ENCODE data around the gene MT1G. TPM values are rescaled to one million over a fixed set of nuclear protein-coding genes. Genes with fewer than 3 reads are reported as not detected.
"Not testable (repeated sequence)": the region's sequence is repeated elsewhere in the genome, so short reads cannot be mapped to it uniquely, and the experiment has no call there.

The MT1G gene
- total RNA-seq, 2 experiments from 2014 or later = 15.3 to 16.6 TPM

DNA sequence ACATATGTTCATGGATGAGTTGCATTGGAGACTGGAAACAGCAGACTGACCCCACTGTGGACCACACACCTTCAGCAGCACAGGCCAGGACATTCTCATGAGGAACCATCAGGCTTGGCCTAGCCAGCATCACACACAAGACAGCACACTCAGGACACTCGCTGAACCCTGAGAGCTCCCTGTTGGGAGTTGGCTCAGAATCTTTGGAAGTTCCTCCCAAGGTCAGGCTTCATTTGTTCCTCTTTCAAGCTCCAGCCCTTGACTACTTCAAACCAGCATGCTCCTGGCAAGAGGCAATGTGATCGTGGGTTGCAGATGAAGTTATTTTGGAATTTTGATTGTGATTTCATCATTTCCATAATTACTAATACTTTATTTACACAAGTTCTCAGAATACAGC, 3.8 kb upstream of the MT1G start:
- POLR2A ChIA-PET, CTCF ChIA-PET: not testable (repeated sequence)

DNA sequence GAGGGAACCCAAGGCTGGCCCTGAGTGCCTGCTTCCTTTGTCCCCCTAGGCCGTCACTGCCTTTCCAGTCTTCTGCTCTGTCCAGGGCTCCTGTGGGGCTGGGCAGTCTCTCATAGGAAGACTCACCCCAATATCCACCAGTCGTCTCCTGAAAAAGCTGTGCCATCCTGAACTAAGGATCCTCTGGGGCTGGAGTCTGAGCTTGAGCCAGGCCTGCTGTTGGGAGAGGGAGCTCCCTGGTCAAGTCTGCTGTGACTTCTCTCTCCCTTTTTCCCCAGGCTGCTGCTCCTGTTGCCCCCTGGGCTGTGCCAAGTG, 2.7 kb upstream of the MT1G start:
- POLR2A ChIA-PET = no interaction called here

DNA sequence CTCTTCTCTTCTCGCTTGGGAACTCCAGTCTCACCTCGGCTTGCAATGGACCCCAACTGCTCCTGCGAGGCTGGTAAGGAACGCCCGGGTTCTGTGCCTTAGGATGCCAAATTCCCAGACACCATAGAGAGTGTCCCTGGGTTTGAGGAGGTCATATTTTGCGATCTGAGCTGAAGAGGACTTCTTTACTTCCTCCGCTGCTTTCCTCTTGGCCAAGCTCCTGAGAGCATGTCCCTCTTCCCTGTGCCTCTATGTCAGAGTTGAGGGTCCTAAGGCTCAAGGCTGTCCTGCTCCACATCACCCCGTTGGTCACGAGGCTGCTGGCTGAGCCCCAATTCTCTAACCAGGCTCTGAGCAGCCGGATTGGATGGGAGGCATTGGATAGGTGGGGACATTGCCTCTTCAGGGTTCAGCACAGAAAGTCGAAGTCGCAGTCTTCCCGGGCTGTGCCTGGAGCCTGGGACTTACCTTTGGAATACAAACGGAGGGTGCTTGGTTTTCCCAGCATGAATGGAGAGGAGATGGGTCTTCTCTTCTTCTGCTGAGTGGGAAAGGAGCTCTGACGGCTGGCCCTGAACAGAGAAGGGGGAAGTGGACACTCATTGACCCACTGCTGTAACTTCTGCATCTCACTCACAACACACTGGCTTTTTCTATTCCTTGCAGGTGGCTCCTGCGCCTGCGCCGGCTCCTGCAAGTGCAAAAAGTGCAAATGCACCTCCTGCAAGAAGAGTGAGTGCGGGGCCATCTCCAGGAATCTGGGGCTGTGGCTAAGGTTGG, 2.2 kb upstream of the MT1G start:
- POLR2A ChIA-PET = no interaction called here

More for the DNA sequence above, 2.7 kb upstream of the MT1G start:
- CTCF ChIA-PET = interaction anchor here (0.5 kb wide), 1 partner anchor 30 kb away, joined by 3 read pairs; no protein-coding TSS in a partner anchor

DNA sequence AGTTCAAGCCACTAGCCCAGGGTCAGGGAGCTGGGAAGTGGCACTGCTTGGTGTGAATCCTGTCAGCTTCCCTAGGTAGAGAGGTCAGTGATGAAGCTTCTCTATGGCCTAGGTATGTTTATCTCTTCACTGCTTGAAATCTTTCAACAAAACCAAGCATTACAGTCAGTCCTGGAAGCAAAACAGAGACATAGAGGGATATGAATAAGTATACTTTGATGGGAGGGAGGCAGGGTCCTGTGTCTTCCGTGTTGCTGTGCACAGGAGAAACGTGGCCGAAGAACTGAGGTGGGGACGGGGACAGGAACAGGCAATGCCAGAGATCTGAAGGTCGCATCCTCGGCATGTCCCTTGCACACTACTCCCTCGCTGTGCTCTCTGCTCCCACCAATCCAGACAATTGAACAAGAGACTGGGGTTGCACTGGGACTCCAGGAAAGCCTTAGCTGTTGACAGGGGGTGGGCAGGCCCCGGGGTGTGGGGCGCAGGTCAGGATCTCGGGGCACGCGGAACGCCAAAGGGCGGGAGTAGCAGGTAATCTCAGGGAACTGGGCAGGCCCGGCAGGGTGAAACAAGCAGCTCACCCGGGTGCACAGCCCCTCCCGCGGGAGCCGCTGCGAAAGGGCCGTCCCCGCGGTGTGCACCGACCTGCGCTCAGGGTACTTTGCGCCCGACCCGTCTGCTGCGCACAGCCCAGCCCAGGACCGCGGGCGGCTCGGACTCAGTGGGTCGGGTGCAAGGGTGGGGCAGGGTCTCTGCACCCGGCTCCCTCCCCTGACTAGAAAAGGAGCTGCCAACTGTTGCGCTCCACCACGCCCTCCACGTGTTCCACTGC, 1.4 kb upstream of the MT1G start, which contains the start of gene MT1H:
Gene MT1H (plus strand): TSS at position 810 of the 835 bp plus-strand sequence. CDS start 71 bp downstream, outside the sequence.
- ChIA-PET CTCF (interaction anchor here (1.3 to 1.5 kb wide), 2 partner anchors 9 to 13 kb away, joined by 3 to 6 read pairs; partner anchors contain the start of gene MT1X), POLR2A (no interaction called here)

More for the DNA sequence above, 2.2 kb upstream of the MT1G start:
- CTCF ChIA-PET = interaction anchor here (1.5 kb wide), 1 partner anchor 12 kb away, joined by 6 read pairs; the partner anchor contains the start of gene MT1X

DNA sequence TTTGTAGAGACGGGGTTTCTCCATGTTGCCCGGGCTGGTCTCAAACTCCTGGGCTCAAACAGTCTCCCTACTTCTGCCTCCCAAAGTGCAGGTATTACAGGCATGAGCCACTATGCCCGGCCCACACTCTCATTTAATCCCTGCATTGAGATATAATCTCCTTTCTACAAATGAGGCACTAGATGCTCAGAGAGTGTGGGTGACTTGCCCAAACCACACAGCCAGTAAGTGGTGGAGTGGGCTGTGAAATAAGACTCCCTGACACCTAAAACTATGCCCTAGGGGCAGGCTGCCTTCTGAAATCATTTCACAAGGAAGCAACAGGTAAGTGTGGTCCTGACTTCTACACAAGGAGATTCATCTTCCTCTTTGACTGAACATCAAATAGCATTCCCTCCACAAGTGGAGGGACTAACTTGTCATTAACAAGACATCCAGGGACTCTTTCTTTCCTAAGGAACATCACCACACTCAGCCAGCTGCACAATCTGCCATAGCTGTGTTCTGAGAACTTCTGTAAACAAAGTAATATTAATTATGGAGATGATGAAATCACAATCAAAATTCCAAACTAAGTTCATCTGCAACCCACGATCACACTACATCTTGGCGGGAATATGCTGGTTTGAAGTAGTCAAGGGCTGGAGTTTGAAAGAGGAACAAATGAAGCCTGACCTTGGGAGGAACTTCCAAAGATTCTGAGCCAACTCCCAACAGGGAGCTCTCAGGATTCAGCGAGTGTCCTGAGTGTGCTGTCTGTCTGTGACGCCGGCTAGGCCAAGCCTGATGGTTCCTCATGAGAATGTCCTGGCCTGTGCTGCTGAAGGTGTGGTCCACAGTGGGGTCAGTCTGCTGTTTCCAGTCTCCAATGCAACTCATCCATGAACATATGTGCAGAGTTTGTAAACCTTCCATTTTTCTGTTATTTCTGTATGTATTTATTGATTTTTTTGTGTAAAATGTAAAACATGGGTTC, 2.3 kb downstream of the MT1G start:
- POLR2A ChIA-PET = not testable (repeated sequence)
- CTCF ChIA-PET = interaction anchor here (0.5 kb wide), 1 partner anchor 63 kb away, joined by 3 read pairs; no protein-coding TSS in a partner anchor

DNA sequence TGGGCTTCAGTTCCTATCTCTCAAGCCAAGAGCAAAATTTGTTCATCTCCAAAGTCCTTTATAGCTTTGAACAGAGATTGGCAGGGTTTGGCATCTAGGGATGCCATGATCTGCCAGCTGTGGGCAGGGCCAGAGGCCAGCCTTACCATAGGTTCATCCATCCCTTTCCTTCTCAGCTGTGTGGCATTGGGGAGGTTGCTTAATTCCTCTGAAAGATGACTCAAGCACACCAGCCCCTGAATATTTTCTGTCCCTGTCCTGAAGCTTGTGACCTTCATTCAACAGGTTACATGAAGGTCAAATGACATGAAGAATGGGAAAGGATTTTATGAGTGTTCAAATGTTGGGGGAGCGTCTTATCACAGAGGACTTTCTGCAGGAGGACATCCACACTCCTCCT, 3.4 kb downstream of the MT1G start:
- POLR2A ChIA-PET = no interaction called here
- CTCF ChIA-PET = interaction anchor here (0.6 kb wide), 1 partner anchor 11 kb away, joined by 3 read pairs; no protein-coding TSS in a partner anchor

DNA sequence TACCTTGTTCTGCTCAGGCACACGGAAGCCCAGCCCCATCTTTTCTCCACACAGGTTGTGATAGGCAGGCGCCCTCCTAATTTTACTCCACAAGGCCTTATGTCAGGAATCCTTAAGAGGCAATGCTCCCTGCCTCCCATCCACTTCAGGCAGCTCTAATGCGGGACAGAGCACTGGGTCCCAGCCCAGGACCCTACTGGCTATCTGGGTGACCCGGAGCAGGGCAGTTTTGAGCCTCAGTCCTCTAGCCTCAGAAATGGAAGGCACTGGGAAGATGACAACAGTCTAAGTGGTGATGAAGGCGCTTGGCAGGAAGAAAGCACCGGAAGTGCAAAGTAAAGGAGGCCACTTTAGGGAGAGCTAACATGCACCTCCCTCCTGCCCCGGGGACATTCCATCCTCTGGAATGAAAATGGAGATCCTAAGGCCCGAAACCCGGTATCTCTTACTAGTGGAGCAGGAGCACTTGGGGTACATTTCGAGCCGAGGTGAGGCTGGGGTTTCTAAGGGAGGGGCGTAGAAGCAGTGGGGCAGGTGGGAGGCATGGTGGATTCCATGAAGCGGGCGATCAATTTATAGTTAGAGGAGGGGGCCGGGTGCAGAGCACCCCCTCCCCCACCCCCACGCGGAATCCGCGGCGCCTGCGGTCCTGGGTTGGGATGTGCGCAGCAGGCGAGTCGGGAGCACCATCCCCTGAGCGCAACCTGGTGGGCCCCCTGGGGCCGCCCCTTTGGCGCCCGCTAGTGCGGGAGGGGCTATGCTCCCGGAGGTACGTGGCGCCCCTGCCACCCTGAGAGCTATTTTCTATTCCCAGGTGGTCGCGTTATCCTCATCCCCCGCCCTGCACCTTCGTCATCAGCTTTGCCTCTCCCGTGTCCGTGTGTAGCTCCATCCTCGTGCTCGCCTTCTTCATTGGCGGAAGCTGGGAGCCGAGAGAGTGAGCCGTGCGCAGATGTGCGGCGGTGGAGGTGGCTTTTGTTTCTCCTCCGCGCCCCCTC, 5.2 kb downstream of the MT1G start:
- POLR2A ChIA-PET = no interaction called here
- CTCF ChIA-PET = interaction anchor here (0.7 kb wide), 1 partner anchor 39 kb away, joined by 5 read pairs; no protein-coding TSS in a partner anchor

DNA sequence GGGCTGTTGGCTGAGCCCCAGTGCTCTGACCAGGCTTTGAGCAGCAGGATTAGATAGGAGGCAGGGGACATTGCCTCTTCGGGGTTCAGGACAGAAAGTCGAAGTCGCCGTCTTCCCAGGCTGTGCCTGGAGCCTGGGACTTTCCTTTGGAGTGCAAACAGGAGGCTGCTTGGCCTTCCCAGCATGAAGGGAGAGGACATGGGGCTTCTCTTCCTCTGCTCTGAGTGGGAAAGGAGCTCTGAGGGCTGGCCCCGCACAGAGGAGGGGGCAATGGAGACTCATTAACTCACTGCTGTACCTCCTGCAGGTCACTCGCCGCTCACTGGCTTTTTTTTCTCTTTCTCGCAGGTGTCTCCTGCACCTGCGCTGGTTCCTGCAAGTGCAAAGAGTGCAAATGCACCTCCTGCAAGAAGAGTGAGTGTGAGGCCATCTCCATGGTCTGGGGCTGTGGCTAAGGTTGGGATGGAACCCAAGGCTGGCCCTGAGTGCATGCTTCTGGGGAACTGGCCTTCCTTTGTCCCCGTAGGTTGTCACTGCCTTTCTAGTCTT, 9.5 kb downstream of the MT1G start:
- ChIA-PET POLR2A (no interaction called here), CTCF (no interaction called here)

DNA sequence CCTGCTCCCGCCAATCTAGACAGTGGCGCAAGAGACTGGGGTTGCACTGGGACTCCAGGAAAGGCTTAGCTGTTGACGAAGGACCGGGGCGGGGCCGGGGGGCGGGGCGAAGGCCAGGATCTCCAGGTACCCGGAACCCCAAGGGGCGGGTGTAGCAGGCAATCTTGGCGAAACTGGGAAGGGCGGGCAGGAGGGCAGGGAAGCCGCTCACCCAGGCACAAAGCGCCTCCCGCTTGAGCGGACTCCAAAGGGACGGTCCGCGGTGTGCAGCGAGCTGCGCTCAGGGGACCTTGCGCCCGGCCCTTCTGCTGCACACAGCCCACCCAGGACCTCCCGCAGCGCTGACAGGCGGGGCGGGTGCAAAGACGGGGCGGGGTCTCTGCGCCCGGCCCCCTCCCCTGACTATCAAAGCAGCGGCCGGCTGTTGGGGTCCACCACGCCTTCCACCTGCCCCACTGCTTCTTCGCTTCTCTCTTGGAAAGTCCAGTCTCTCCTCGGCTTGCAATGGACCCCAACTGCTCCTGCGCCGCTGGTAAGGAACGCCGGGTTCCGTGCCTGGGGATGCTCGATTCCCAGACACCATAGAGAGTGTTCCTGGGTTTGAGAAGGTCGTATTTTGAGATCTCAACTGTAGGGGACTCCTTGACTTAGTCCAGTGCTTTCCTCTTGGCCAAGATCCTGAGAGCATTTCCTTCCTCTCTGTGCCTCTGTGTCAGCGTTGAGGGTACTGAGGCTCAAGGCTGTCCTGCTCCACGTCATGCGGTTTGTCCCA, 10.1 kb downstream of the MT1G start, which contains the start of gene MT1F:
Gene MT1F (plus strand): TSS at position 405 of the 772 bp plus-strand sequence. CDS start 100 bp downstream, at position 505.
- CTCF ChIA-PET = interaction anchor here (1.5 kb wide), 1 partner anchor 34 kb away, joined by 4 read pairs; no protein-coding TSS in a partner anchor
- POLR2A ChIA-PET = no interaction called here

DNA sequence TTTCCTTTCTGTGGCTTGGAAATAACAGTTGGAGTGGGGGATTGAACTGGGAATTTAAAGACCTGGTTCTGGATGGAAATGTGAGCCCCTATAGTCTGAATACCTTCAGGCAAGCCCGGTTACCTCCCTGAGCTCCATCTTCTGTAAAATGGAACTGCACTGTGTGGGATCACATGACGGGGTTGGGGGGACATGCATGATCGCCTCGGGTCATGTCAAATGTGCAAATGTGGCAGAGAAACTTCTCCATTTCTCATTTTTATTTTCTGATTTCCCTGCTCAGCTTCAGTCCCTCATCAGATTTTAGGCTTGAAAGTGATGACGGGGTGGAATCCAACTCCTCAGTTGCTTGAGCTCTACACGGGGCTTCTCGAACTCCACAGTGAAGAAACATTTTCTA, 14.6 kb downstream of the MT1G start:
- CTCF ChIA-PET = interaction anchor here (1.1 kb wide), 1 partner anchor 49 kb away, joined by 3 read pairs; no protein-coding TSS in a partner anchor
- POLR2A ChIA-PET = interaction anchor here (0.7 kb wide), 1 partner anchor 29 kb away, joined by 5 read pairs; no protein-coding TSS in a partner anchor

DNA sequence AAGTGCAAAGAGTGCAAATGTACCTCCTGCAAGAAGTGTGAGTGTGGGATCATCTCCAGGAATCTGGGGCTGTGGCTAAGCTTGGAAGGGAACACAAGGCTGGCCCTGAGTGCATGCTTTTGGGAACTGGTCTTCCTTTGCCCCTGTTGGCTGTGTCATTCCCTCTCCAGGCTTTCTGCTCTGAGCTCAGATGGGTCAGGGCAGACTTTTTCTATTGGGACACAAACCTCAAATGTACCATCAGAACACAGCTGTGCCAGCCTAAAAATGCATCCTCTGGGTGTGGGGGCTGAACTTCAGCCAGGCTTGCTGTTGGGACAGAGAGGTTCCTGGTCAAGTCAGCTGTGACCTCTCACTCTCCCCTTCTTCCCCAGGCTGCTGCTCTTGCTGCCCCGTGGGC, 15.3 kb downstream of the MT1G start:
- POLR2A ChIA-PET = no interaction called here

DNA sequence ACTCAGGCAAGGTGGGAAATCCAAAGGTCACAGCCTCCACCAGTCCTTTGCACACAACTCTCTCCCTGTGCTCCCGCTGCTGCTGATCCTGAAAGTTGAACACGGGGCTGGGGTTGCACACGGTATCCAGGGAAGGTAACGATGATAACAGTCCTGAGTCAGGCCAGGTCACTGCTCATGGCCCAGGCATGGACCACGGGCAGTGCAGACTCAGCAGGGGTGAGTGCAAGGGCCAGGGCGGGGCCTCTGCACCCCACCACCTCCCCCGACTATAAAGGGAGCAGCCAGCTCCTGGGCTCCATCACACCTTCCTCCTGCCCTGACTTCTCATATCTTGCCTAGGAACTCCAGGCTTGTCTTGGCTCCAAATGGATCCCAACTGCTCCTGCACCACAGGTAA, 16.3 kb downstream of the MT1G start, which contains the start of gene MT1B:
Gene MT1B (plus strand): TSS at position 301 of the 400 bp plus-strand sequence. CDS start 68 bp downstream, at position 369.
- ChIA-PET CTCF (interaction anchor here (1.2 kb wide), 1 partner anchor 8 kb away, joined by 4 read pairs; no protein-coding TSS in a partner anchor), POLR2A (no interaction called here)

More for the DNA sequence above, 15.3 kb downstream of the MT1G start:
- CTCF ChIA-PET = interaction anchor here (1.1 to 1.2 kb wide), 2 partner anchors 9 to 49 kb away, joined by 3 to 4 read pairs; no protein-coding TSS in a partner anchor

DNA sequence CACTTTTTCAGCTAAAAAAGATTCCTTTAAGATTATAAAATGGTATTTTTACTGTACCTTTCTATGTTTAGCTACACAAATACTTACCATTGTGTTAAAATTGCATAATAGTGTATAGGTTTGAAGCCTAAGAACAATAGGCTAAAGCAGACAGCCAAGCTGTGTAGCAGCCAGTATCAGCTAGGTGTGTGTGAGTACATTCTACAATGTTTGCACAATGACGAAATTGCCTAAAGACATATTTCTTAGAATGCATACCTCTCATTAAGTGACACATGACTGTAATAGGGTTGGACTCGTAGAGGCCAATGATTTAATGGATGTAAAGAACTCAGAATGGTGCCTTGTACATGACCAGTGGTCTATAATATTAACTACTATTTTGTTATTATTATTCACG, 18.0 kb downstream of the MT1G start:
- POLR2A ChIA-PET = no interaction called here
- CTCF ChIA-PET = interaction anchor here (1.1 to 1.6 kb wide), 2 partner anchors 52 to 130 kb away, joined by 3 to 4 read pairs; partner anchors contain the start of gene BBS2

DNA sequence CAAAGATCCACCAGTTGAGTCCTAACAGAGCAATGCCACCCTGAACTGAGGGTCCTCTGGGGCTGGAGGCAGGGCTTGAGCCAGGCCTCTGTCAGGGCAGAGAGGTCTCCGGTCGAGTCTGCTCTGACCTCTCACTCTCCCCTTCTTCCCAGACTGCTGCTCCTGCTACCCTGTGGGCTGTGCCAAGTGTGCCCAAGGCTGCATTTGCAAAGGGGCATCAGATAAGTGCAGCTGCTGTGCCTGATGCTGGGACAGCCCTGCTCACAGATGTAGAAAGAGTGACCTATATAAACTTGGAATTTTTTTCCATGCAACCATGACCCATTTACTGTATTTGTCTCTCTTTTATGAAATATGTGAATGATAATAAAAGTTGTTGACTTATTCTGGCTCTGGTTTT, 18.6 kb downstream of the MT1G start:
- POLR2A ChIA-PET = no interaction called here
- CTCF ChIA-PET = interaction anchor here (0.7 to 1.6 kb wide), 3 partner anchors 13 to 130 kb away, joined by 3 to 4 read pairs (median 3); partner anchors contain the start of gene BBS2

DNA sequence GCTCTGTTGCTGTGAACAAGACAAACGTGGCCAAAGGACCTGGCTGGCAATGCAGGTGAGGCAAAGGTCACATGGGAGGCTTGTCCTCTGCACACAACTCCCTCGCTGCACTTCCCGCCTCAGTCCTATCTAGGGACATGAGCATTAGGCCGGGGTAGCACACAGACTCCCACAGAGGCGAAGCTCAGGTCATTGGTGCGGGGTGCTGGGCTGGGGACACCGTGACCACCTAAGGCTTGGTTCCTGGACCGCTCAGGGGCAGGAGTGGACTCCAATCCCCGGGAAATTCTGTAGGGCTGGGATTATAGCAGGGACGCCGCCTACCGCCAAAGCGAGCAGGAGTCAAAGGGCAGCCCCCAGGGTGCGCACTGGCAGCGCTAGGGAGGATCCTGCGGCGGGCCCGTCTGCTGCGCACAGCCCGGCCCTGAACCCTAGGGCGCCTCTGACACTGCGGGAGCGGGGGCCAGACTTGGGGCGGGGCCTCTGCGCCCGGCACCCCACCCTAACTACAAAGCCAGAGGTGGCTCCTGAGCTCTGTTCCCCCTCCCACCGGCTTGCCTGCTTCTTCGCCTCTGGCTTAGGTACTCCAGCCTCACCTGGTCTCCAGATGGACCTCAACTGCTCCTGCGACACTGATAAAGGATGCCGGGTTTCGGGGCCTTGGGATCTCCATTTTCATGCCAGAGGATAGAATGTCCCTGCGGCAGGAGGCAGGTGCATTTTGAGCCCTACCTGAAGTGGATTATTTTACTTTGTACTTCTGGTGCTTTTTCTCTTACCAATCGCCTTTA, 20.0 kb downstream of the MT1G start:
- CTCF ChIA-PET = no interaction called here
- POLR2A ChIA-PET = no interaction called here

DNA sequence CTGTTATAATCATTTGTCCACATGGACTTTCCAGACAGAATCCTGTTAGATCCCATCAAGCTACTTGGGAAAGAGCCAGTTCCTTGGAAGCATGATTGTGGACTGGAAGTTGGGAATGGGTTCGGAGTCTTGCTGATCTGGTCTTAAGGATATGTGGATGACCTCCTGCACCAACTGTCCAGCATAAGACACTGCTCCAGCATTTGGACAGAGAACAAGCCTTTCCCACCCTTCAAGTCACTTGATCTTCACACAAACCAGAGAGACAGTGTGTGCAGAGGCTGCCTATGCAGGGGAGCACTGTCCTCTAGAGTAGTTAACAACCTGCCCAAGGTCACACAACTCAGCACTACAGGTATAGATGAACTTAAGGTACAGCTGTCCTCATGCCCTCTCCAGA, 22.0 kb downstream of the MT1G start:
- POLR2A ChIA-PET = no interaction called here
- CTCF ChIA-PET = interaction anchor here (0.9 kb wide), 1 partner anchor 10 kb away, joined by 3 read pairs; no protein-coding TSS in a partner anchor

All from activated CD8-positive, alpha-beta memory T cell treated with anti-CD3 and anti-CD28 coated beads for 36 hours (primary cell).